H1 (cell line): ENCODE results near the gene CAPG. TPM values are rescaled to one million over a fixed set of nuclear protein-coding genes. Genes with fewer than 3 reads are reported as not detected.

Experiments used
- GTF2F1 ChIP-seq: IDR thresholded peaks from 2 replicates; pipeline ENCODE4 v1.6.1; 2012; ENCODE audit warnings: low read depth, low read length, improper control_type of control experiment, borderline replicate concordance
- HDAC6 ChIP-seq: IDR thresholded peaks from one replicate; pipeline ENCODE4 v1.7.1; 2012; ENCODE audit warnings: low read depth, mild to moderate bottlenecking, inconsistent platforms, low read length, moderate library complexity
- RNF2 ChIP-seq: fragments of 200-900, 300-1000 bp; sonication (generic); IDR thresholded peaks from 2 replicates; pipeline ENCODE4 v1.7.1; 2016; ENCODE audit warnings: borderline replicate concordance, low read depth, mild to moderate bottlenecking, antibody characterized with exemption, low read length; ENCODE audit not compliant: poor library complexity, severe bottlenecking; ENCODE audit errors: missing control alignments
- SP1 ChIP-seq: IDR thresholded peaks from 2 replicates; pipeline ENCODE4 v1.6.1; 2011; ENCODE audit warnings: low read depth, low read length
- polyA plus RNA-seq, 7 experiments: library from polyadenylated mRNA; depleted of rRNA in 3 of 7; stranded (reverse) in 5 of 7; unstranded in 2 of 7; fragments of >200 nt in 5 of 7; fragments of 200-250 nt in 2 of 7; gene quantifications; 1 replicate in 5 of 7; 2 replicates in 1 of 7; 4 replicates in 1 of 7; pipeline versions ENCODE4 v1.2.1 to v1.2.3, GENCODE V29; 2011 to 2013; ENCODE audit warnings: missing spikeins in 2 of 7, mixed read lengths in 2 of 7
- total RNA-seq: library from RNA; stranded (reverse); fragmentation: NEBNext Ultra II Directional; extraction: Animal tissue kit (Norgen Biotek cat#: 25700); gene quantifications from 2 replicates; pipeline ENCODE4 v1.2.1, GENCODE V29; 2021
- TF ChIP-seq, protein P1 (sequence below), 3 experiments: IDR thresholded peaks; 1 replicate in 2 of 3; 2 replicates in 1 of 3; pipeline versions ENCODE4 v1.5.1 to v1.6.1; 2011; ENCODE audit warnings: low read length in 3 of 3, mild to moderate bottlenecking in 3 of 3, inconsistent platforms in 2 of 3, low read depth in 1 of 3, moderate library complexity in 1 of 3; ENCODE audit not compliant: insufficient read depth in 1 of 3; ENCODE audit errors: control extremely low read depth in 1 of 3

CAPG gene
- total and polyA plus RNA-seq, 2 of the 8 experiments (the other 6 are each of a cell fraction or from before 2014, with no cell fraction given) = 80.5 to 89.0 TPM

DNA sequence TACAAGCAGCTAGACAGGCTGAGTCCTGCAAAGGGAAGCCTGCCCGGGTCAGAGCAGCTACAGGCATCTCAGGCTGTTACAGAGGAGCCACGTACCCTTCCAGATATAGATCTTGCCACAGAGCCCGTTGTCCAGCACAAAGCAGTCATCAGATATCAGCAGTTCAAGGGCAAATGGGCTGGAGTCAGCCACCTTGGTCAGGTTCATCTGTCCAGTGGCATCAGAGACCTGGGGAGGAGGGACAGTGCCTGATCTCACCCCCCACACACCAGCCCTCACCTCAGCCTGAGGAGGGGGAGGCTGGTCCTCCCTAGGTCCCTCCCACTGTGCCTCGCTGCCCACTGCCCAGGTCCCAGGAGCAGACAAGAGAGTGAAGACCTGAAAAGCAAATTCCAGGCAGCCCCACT lies 12.2 kb downstream of the CAPG start (continued):
- TF ChIP-seq, protein P1, sequence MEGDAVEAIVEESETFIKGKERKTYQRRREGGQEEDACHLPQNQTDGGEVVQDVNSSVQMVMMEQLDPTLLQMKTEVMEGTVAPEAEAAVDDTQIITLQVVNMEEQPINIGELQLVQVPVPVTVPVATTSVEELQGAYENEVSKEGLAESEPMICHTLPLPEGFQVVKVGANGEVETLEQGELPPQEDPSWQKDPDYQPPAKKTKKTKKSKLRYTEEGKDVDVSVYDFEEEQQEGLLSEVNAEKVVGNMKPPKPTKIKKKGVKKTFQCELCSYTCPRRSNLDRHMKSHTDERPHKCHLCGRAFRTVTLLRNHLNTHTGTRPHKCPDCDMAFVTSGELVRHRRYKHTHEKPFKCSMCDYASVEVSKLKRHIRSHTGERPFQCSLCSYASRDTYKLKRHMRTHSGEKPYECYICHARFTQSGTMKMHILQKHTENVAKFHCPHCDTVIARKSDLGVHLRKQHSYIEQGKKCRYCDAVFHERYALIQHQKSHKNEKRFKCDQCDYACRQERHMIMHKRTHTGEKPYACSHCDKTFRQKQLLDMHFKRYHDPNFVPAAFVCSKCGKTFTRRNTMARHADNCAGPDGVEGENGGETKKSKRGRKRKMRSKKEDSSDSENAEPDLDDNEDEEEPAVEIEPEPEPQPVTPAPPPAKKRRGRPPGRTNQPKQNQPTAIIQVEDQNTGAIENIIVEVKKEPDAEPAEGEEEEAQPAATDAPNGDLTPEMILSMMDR (IDR thresholded peaks at IDR 0.05; ENCODE audit: control extremely low read depth in 1 of 3, insufficient read depth in 1 of 3, low read depth in 1 of 3, low read length in 3 of 3) = no peak
- TF ChIP-seq GTF2F1 (no peak), SP1 (no peak), RNF2 (no peak), HDAC6 (no peak)
